DOHH2 (cell line): ENCODE measurements around the gene EPPIN.

Experiments
- CTCF ChIP-seq: fragments of 200-600 bp; sonication (generic); IDR thresholded peaks from one replicate; pipeline ENCODE4 v1.5.1; 2014; ENCODE audit warnings: antibody characterized with exemption, mild to moderate bottlenecking, low read depth, low read length; ENCODE audit not compliant: poor library complexity, severe bottlenecking
- EZH2phosphoT487 ChIP-seq: fragments of 200-600 bp; sonication (generic); IDR thresholded peaks from 2 replicates; pipeline ENCODE4 v1.6.1; 2017; ENCODE audit warnings: borderline replicate concordance, mild to moderate bottlenecking, antibody characterized with exemption, low read length, moderate library complexity, mixed read lengths

GRCh38 chr20:45508068-45508886 lies 38.9 kb downstream of the EPPIN start:
- TF ChIP-seq CTCF (no peak), EZH2phosphoT487 (no peak)
